Femur (tissue), 1 donor: ENCODE measurements around the gene SPOCK3.
"Not testable (repeated sequence)": the region's sequence is repeated elsewhere in the genome, so short reads cannot be mapped to it uniquely, and the experiment has no call there.

ENCODE experiments used
- DNase-seq: peaks from one replicate; pipeline ENCODE4 v3.0.0-alpha.2; 2017

SPOCK3 gene

DNA sequence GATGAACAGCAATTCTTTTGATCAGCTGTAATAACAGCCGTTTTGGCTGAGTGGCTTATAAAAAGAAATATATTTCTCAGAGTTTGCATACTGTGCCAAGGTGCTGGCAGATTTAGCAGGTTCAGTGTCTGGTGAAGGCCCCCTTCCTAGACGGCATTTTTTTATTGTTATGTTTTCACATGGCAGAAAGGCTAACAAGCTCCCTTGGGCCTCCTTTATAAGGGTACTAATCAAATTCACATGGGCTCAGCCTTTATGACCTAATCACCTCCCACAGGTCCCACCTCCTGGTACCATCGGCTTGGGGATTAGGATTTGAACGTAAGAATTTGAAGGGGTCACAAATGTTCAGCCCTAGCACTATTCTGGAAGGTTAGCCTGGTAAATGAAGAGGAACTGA, 431.9 kb downstream of the SPOCK3 start:
- DNase-seq, result peak; percentile 16

DNA sequence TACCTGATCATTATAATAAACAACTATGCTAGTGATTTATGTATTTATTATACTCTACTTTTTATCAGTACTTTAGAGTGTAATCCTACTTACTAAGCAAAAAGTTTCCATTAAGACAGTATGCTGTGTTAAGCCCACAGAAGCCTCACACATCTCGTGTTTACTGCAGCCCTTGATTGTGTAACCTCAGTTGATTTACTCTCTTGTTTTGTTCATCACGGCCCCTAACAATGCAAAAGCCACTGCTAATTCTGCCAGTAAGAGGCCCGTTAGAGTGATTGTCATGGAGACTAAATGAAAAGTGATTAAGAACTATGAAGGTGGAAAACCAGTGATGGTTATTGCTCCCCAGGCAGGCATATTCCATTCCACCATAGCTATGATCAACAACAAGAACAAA, 436.2 kb downstream of the SPOCK3 start:
- DNase-seq, result no peak

- no peak for DNase-seq
Observed at GRCh38 chr4:166777760-166778159, 456.5 kb downstream of the SPOCK3 start.

GRCh38 chr4:166763018-166763417, 471.3 kb downstream of the SPOCK3 start:
- no peak for DNase-seq

GRCh38 chr4:166741742-166742141, 492.6 kb downstream of the SPOCK3 start:
- DNase-seq, result no peak

DNA sequence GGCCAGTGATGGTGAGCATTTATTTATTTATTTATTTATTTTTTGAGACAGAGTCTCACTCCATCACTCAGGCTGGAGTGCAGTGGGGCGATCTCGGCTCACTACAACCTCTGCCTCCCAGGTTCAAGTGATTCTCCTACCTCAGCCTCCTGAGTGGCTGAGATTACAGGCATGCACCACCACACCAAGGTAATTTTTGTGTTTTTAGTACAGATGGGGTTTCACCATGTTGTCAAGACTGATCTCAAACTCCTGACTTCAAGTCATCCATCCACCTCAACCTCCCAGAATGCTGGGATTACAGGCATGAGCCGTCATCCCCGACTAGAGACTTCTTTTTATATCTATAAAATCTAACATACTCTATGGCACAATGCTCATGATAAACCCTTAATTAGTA, 495.1 kb downstream of the SPOCK3 start:
- not testable (repeated sequence) for DNase-seq

- DNase-seq, result no peak
Observed at GRCh38 chr4:166737430-166737829, 496.9 kb downstream of the SPOCK3 start.

GRCh38 chr4:166735553-166735952, 498.7 kb downstream of the SPOCK3 start:
- DNase-seq, result no peak

GRCh38 chr4:166734797-166735196, 499.5 kb downstream of the SPOCK3 start:
- DNase-seq, result no peak

GRCh38 chr4:166733686-166734085, 500.6 kb downstream of the SPOCK3 start:
- no peak for DNase-seq

DNA sequence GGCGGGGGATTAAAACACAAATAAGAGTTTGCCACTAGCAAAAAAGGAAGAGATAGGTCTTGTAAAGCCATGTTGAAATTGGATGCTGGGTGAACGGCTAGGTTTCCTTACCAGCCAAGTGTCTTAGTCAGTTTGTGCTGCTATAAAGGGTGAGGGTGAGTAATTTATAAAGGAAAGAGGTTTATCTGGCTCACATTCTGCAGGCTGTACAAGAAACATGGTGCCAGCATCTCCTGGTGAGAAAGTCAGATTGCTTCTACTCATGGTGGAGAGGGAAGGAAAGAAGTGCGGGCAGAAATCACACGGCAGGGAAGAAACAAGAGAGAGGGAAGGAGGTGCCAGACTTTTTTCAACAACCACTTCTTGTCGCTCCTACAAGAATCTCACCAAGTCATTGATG, 507.5 kb downstream of the SPOCK3 start:
- DNase-seq, result no peak

DNA sequence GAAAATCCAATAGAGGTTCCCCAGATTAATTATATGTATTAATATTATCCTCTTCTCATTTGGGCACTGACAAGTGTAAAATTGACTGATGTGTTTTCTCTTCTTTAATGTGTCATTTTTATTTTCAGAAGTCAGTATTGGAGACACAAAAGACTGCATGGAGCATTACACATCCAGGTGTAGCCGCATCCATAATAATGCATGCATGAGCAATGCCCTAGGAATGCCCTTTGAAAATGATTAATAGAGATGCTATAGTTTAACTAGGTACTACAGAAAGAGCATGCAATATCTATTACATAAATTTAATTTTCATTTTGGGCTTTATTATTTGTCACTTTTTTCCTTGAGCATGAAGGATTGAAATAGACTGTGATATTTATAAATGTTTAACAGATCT, 509.9 kb downstream of the SPOCK3 start:
- no peak for DNase-seq

DNA sequence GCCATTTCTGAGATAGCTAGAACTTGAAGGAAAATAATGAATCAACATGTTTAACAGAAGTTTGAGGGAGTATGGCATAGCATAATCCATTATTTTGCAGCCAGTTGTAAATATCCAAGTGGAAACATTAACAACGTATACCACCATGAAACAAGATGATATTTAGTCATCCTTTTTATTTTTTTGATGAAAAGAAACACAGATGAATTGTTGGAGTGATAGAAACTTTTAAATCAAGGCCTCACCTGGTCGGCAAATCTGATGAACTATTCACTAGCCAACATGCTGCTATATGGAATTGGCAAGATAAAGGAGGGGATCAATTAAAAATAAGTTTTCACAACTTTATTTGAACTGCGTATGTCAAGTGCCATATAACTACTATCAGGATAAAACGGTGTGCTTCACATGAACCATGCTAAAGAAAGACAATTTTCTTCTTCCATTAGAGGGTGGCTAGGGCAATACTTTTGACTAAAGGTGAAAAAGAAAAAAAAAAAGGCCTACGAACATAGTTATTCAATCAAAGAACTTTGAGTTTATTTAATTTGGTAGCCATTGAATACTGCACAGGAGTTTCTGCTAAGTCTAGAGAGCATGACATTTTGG, 510.7 kb downstream of the SPOCK3 start:
- no peak for DNase-seq

GRCh38 chr4:166715748-166716713, 518.3 kb downstream of the SPOCK3 start:
- DNase-seq, result not testable (repeated sequence)

DNA sequence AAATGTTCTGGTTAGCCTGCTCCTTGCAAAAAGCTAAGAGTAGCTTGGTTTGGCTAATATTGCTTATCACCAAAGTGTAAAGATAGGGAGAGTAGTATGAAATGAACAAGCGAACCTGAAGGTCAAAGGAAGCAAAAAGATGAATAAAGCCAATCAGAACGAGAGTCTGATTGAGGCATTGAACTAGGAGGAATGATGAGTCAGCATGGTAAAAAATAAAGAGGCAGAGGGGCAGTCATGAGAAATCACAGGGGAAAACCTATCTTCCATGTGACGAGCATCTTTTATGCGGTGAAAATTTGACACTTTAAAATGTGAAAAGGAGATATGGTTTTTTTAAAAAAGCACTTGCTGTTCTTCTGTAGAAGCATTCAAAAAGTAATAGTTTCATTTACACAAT, 533.7 kb downstream of the SPOCK3 start:
- no peak for DNase-seq

DNA sequence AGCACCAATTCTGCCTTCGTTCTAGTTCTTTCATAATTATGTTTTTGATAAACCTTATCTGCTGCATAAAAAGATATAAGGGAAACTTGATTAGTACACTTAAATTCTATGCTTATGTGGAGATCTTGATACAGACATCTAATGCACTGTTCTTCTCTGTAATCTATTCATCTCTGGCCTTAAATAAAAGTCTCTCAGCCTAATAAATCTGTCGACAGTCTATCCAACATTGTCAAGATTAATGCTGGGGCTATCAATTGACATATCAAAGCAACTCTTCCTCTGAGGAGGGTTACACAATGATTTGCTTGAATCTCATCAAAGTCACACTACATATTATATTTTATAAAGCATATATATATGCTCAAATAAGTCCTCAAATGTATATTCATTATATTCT, 545.5 kb downstream of the SPOCK3 start:
- no peak for DNase-seq

- DNase-seq, result no peak
Observed at GRCh38 chr4:166687828-166688227, 546.5 kb downstream of the SPOCK3 start.
